GM19043 (cell line): ENCODE data around the gene SNN.

ENCODE experiments used
- ATAC-seq: cut with Tn5 transposase; IDR thresholded peaks from one replicate; pipeline ENCODE4 v1.9.1; 2021; ENCODE audit warnings: low read depth; ENCODE audit not compliant: unreplicated experiment

The SNN gene

DNA sequence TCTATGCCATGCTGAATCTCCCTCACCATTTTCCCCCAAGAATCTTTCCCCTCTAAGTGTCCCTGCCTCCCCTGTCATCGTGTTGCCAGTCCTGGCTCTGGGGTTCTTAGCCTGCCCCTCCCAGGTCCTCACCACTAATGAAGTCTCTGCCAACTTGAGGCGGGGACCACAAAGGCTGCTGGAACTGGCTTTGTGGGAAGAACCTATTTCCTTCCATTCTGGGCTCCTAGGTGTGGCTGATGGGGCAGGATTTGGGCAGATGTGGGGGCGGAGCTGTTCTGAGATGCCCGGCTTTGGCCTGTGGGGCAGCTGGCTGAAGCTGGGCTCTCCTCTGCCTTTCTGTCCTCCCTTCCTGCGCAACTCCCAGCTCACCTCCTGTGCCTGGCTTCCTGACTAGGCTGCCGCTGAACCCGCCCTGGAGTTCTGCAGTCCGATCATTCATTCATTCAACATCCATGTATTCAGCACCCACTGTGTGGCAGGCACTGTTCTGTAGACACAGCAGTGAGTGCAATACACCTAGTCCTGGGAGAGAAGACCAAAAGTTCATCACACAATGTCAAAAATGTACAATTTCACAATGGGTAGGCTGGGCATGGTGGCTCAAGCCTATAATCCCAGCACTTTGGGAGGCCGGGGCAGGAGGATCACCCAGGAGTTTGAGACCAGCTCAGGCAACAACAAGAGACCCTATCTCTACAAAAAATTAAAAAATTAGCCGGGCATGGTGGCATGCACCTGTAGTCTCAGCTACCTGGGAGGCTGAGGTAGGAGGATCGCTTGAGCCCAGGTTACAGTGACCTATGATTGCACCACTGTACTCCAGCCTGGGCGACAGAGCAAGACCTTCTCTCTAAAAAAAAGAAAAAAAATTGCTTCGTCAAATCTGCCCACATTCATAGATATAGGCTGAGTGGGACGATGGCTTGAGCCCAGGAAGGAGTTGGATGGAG, 1.9 kb upstream of the SNN start:
- no peak for ATAC-seq

DNA sequence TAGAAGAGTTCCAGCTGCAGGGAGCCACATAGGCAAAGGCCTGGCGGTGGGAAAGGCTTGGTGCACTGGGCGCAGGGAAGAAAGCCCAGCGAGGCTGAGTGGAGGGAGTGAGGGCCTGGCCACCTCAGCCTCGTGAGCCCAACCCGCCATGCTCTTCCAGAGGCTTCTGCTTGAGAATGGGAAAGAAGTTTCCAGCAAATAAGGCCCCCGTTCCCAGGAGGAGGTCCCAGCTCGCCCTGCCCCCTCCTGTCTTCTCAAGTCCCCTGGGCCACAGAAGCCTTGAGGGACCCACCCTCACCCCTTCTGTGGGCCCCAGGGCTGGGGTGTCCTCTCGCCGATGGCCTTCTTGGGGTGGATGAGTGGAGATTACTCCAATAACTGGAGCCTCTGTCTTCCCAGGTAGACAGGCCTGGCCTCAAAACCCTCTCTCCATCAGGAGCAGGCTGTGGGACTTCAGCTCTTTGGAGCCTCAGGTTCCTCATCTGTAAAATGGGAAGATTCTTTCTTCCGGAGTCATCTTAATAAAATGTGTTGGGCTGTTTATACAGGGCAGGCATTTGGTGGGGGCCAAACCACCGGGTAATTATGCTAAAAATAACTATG, 933 bp upstream of the SNN start:
- no peak for ATAC-seq

DNA sequence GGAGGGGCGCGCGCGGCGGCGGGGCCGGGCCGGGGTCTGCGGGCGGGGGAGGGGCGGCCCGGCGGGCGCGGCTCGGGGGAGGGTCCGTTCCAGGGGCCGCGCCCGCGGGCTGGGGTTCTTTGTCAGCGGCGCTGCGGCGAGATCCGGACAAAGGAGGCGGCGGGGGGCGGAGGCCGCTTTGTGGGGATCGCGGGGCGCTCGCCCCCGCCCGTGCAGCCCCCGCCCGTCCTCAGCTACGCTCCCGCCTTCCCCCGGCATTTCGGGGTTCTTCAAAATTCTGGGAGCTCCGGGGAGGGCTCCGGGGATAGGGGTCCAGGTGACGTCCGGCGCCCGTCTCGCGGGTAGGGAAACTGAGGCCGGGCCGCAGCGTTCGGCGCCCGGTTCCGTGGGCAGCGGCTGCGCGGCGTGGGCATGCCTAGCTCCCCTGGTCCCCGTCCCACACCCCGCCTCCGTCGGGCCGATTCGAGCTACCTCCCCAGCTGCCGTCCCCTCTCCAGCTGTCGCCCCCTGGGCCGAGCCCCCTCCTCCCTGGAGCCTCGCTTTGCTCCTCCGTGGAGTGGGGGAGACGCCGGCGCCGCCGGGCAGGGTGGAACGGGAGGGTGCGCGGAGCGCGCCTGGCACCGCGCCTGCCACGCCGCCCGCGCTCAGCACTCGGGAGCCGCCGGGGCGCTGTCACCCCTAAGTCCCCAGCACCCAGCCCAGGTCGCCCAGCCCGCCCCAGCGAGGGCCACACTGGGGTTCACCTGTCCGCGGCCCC, 546 bp downstream of the SNN start:
- no peak for ATAC-seq

DNA sequence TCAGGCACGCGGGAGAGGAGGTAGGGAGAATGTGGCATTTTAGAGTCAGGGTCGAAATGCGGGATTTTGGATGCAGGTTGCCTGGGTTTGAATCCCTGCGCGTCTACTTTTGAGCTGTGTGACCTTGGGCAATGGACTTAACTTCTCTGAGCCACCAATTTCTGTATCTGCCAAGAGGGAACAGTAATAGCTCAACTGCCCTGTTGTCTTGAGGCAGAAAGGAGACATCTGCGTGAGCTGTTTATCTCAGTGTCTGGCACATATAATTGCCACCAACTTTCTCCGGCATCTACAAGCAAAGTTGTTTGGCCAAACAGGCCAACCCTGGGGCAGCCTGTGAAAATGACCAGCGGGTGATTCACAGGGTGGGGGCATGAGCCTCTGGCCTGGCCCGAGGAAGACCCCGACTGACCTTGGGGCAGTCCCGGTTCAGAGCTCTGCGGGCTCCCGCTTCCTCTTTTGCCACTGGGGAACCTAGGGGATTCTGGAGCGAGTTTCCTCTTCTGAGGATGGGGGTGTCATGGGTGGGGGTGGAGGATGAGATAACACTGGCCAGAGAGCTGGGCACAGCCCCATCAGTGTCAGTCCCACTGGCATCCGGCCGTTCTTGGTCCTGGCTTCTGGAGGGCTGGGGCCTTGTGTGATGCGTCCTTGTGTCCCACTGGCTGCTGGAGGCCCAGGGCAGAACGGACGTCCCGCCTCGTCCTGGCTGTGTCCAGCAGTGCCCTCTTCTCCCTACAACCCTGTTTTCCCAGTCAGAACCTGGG, 1.3 kb downstream of the SNN start:
- no peak for ATAC-seq

DNA sequence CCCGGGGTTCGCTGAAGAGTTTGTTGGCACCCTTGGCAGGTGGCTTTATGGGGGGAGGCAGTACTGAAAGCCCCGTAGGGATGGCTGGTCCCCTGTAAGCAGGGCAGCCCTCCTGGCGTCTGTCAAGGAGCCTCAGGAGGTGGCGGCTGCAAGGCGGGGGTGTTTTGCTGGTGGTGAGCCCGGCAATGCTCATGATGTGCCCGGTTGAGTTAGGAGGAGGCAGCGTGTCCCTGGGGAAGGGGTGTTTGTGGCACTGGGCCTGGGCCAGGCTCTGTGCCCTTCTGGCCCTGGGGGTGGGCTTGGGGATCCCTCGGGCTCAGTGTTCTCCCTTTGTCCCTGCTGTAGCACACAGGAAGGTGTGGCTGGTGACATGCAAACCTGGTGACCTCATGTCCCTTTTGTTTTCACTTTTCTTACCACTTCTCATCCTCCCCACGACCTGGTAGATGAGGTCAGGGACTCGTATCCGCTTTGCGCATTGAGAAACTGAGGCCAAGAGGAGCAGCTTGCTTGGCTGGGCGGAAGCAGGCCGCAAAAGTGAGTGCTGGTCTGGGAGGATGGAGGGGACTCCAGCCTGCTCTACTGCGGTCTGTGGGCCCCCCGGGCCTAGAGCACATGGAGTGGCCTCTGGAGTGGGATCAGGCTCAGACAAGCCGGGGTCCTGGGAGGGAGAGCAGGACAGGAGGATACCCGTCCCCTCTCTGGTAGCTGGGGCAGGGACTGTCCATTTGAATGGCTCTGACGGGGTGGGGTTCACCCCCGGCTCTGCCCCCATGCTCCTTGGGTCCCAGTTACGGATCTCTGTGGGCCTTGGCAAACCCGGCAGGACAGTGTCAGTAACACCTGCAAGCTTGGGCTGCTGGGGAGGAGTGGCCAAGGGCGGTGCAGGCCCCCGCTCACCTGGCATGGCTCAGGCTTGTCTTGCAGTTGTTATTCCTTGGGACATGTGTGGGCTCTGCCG, 2.2 kb downstream of the SNN start:
- ATAC-seq = no peak

DNA sequence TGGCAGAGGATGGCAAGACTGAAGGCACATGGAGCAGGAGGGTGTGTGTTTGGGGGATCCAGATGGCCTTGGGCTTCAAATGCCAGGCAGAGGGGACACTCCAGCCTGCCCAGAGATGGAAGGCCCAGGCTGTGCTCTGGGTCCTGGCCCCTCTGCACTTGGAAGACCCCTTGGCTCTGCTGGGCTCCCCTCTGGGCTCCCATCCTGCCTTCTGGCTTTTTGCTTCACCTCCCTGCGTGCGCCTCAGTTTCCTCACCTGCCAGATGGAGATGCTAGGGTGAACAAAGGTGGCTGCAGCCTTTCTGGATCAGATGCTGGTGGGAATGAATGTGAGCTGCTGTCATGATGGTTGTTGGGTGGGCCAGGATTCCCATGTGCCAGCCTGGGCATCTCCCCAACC, 3.0 kb downstream of the SNN start:
- no peak for ATAC-seq

DNA sequence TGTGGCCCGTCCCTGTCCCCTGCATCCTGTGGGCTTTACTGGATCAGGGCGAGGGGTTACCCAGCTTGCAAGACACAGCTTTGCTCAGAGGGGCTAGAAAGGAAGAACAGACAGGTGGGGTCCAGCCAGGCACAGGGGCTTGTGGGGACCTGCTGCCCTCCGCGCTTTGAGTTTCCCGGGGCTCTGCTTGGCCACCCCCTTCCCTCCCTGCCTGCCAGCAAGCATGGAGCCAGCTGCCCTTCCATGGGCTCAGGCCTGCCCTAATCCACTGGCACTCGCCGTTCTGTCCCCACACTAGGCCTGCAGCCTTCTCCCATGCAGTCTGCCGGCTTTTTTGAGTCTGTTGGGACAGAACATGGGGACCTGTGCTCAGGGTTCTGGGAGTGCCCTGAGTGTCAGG, 3.4 kb downstream of the SNN start:
- ATAC-seq = no peak

DNA sequence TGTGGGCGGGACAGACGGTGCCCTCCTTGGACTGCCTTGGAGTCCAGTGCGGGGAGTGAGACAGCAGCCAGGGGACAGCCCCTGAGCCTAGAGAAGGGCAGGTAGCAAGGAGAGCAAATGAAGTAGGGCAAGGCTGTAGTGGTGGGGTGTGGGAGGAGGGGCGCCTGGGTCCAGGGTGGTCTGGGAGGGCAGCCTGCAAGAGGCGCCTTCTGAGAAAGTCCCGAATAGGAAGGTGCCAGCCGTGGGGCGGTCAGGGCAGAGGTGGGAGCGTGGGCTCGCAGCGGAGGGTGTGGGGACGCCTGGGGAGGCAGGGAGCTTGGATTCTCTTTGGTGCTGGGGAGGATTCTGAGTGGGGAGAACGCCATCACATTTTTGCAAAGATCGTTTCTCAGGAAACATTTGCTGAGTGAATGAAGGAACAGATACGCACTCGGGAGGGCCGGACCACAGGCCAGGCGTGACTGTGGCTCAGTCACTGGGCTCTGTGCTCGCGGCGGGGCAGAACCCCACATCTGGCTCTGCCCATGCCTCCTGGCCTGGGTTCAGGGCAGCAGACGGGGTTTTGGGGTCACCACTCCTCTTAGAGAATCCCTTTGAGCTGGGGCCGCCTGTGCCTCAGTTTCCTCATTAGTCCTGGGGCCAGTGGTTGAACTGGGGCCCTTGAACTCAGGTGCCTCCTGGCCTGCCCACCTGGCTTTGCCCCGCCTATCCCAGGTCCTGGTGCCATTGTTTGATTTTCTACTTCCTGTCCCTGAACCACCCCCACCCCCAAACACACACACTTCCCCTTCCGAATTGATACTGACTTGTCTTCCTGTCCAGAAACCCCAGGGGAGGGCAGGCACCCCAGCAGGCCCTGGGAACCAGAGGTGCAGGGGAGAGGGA, 4.2 kb downstream of the SNN start:
- ATAC-seq = no peak

DNA sequence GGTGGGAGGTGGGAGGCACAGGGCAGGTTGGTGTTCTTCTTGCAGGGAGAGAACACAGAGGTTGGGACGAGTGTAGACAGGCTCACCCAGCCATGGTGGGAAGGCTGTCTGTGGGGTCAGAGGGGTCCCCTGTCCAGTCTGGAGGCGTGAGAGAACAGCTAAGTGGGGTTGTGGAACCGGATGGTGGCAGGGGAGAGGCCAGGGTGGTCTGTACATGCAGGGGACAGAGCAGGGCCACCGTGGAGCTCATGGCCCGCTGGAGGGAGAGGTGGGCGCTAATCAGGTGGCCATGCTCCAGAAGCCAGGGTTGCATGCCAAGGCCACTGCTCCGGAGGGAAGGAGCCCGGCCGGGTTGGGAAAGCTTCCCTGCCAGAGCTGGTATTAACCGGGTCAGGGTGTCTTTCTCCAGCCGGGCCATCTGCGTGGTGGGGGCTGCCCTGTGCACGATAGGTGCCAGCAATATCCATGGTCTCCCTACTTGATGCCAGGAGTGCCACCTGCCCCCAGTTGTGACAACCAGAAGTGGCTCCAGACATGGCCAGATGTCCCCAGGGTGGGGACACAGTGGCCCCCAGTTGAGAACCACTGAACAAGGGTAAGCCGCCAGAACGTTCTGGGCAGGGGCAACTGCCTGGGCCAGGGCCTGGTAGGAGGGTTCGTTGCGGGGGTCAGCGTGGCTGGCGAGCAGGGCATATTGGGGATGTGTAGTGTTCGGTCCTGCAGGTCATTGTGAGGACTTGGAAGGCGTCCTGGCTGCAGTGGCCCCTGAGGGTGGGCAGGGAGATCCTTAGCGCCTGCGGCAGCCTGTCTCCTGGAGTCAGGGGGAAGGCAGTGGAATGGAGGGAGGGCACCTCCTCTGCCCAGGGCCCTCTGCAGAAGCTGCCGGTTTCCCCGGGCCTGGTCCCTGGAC, 5.1 kb downstream of the SNN start:
- no peak for ATAC-seq

DNA sequence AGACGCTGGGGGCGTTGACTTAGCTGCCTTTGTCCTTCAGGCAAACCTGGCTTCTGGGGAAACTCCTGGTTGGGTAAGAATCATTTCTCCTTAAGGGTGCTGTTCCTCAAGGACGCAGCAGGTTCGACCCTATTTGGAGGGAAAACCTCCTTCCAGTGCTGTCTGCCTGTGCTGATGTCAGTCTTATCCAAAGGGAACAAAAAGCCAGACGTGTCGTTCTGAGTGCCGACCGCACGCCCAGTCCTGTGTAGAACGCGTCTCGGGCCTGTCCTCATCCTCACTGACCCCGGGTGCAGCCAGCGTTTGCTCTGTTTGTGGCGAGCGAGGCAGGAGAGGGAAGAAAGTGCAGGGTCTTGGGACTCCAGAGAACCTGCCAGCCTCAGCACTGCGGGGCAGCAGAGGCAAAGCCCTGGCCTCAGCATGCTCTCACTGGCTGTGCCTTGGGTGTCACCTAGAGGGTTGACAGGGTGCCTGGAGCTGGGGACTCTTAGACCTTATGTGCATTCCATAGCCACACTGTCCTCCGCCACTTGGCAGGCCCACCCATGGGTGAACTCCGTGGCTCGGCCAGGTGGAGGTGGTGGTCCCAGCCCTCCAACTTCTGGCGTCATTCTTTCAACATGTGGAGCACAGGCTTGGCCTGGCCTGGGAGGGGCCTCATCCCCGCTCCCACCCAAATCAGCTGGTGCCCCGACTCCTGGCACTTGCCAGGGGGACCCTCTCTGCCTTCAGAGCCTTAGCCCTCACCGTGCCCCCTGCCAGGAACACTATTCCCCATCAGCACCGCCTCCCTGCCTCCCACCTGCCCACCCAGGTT, 6.0 kb downstream of the SNN start:
- ATAC-seq = no peak

DNA sequence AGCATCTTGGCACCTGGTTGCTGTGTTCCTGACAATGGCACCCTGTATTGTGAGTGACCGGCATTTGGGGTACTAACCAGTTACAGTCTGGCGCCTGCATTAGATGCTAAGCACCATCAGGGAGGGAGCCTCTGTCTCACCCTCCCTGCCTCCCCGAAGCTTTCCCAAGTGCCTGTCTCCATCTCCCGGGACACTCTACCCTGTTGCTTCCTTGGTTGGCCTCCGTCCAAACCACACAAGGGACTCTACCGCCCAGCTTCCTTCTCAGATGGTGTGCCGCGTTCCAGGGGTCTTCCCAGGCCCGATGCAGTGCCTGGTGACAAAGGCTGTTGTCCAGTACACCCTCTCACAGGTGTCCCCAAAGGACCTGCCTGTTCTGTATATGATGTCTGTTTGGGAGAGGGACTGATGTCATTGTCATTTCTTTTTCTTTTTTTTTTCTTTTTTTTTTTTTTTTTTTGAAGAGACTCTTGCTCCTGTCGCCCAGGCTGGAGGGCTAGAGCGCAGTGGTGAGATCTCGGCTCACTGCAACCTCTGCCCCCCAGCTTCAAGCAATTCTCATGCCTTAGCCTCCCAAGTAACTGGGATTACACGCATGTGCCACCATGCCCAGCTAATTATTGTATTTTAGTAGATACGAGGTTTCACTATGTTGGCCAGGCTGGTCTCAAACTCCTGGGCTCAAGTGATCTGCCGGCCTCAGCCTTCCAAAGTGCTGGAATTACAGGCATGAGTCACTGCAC, 6.7 kb downstream of the SNN start:
- ATAC-seq = no peak

DNA sequence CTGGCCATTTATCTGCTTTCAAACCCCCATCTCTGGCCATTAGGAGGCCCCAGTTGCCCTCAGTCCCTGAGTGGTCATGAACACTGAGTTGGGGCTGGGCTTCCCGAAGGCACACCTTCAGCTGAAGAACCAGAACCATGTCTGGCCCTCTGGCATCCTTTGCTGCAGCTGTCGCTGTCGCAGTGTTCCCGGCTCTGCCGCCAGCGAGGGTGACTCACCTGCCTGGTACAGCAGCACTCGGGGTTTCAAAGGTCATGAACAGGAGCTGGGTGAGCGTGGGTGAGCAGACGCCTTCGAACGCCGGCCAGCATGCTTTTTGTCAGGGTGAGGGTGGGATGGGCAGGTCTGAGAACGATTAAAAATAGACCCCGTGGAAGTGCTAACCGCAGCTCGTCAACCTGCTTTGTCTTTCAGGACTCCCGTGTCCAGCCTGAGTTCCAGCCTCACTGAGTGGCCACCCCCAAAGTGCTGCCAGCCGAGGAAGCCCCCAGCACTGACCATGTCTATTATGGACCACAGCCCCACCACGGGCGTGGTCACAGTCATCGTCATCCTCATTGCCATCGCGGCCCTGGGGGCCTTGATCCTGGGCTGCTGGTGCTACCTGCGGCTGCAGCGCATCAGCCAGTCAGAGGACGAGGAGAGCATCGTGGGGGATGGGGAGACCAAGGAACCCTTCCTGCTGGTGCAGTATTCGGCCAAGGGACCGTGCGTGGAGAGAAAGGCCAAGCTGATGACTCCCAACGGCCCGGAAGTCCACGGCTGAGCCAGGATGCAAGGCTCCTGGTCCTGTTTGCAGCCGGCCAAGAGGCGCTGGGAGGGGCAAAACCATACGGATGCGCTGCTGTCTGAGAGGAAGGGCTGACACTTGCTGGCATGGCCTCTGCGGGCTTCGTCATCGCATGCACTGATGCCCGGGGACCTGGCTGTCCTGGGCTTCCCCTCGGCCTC, 7.6 kb downstream of the SNN start:
- no peak for ATAC-seq

DNA sequence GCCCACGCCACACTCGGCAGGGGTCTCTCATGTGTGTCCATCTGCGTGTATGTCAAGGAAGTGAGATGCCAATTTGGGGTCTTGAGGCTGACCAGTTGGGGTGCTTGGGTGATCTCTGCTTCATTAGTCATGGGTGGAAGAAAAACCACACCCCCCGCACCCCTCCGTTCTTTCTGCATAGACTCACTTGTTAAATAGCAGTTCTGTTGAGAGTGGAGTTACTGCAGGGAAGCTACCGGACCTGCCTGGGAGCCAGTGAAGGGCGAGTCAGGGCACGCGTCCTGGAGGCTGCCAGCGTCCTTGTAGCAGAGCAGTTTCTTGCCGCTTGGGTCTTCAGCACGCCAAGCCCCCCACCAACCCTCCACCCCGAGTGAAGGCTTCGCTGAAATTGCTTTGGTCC, 8.5 kb downstream of the SNN start:
- no peak for ATAC-seq

DNA sequence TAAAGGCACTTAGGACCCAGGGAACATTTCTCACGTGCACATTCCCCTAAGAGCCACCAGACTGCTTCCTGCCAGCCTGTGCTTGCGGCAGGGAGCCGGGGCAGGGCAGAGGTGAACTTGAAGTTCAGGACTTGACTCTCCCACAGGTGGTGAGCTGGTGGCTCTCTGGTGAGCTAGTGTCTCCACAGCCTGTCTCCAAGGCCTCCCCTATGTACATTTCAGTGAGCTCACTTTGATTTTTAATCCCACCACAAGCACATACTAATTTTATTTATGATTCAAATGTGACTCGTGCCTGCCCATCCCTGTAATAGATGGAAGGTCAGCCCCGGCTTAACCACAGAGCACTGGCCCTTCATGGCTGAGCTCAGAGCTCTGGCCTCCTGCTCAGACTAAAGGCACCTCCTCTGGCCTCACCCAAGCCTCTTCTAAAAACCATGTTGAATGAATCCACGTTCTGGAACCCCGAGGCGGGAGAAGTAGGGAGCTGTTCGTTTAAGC, 9.2 kb downstream of the SNN start:
- ATAC-seq = no peak
